H54 (cell line): ENCODE data around the gene VEPH1.
"Not testable (repeated sequence)": the region's sequence is repeated elsewhere in the genome, so short reads cannot be mapped to it uniquely, and the experiment has no call there.

Experiments
- DNase-seq: peaks from one replicate; pipeline ENCODE4 v3.0.0; 2011; ENCODE audit warnings: low spot score, mixed read lengths; ENCODE audit not compliant: insufficient read length
- FAIRE-seq: peaks from 3 replicates; lab custom pipeline; 2011; peaks lifted over from hg19 to GRCh38; lab: Jason Lieb, UNC
- POLR2A ChIP-seq: IDR thresholded peaks from 2 replicates; pipeline ENCODE4 v1.6.1; 2011; ENCODE audit warnings: low read depth, mild to moderate bottlenecking, low read length

Gene VEPH1

GRCh38 chr3:157335233-157336076 lies 167.8 kb downstream of the VEPH1 start:
- peak; percentile 53 for DNase-seq
- TF ChIP-seq POLR2A, result no peak
- FAIRE-seq, result peak; percentile 99

GRCh38 chr3:157333551-157333991 lies 169.6 kb downstream of the VEPH1 start:
- DNase-seq (no peak), FAIRE-seq (peak; percentile 83)
- no peak for TF ChIP-seq POLR2A

- no peak for TF ChIP-seq POLR2A
- no peak for DNase-seq
- no peak for FAIRE-seq
Measured at GRCh38 chr3:157330206-157330605, 173.0 kb downstream of the VEPH1 start.

GRCh38 chr3:157329551-157329950 lies 173.7 kb downstream of the VEPH1 start:
- no peak for TF ChIP-seq POLR2A
- FAIRE-seq (no peak), DNase-seq (no peak)

GRCh38 chr3:157327837-157328236 lies 175.4 kb downstream of the VEPH1 start:
- FAIRE-seq, result no peak
- TF ChIP-seq POLR2A, result no peak
- DNase-seq, result no peak

- FAIRE-seq, result no peak
- no peak for DNase-seq
- TF ChIP-seq POLR2A, result no peak
Measured at GRCh38 chr3:157327018-157327417, 176.2 kb downstream of the VEPH1 start.

GRCh38 chr3:157324869-157325268 lies 178.3 kb downstream of the VEPH1 start:
- DNase-seq, FAIRE-seq: not testable (repeated sequence)

GRCh38 chr3:157323360-157323759 lies 179.9 kb downstream of the VEPH1 start:
- FAIRE-seq, result no peak
- DNase-seq, result no peak
- no peak for TF ChIP-seq POLR2A

- FAIRE-seq (no peak), DNase-seq (no peak)
- no peak for TF ChIP-seq POLR2A
Measured at GRCh38 chr3:157319672-157320071, 183.5 kb downstream of the VEPH1 start.

- no peak for TF ChIP-seq POLR2A
- FAIRE-seq, result no peak
- DNase-seq, result no peak
Measured at GRCh38 chr3:157318639-157319288, 184.5 kb downstream of the VEPH1 start.

GRCh38 chr3:157317895-157318294 lies 185.3 kb downstream of the VEPH1 start:
- DNase-seq, result no peak
- no peak for TF ChIP-seq POLR2A
- FAIRE-seq, result no peak

- DNase-seq (no peak), FAIRE-seq (no peak)
- TF ChIP-seq POLR2A, result no peak
Measured at GRCh38 chr3:157313186-157313585, 190.0 kb downstream of the VEPH1 start.

GRCh38 chr3:157312376-157312745 lies 190.9 kb downstream of the VEPH1 start:
- no peak for TF ChIP-seq POLR2A
- FAIRE-seq (no peak), DNase-seq (no peak)

GRCh38 chr3:157311633-157312375 lies 191.4 kb downstream of the VEPH1 start:
- no peak for DNase-seq
- peak; percentile 60 for FAIRE-seq

More at GRCh38 chr3:157311633-157312375, 191.4 kb downstream of the VEPH1 start:
- TF ChIP-seq POLR2A, result no peak
